Measurements from ENCODE around the gene MGAT1.
"Not testable (repeated sequence)": the region's sequence is repeated elsewhere in the genome, so short reads cannot be mapped to it uniquely, and the experiment has no call there.

MGAT1 gene

GRCh38 chr5:180744253-180744652 is 58.4 kb downstream of the MGAT1 start:
- H3K4me3 ChIP-seq (ENCODE audit: low read depth, low read length), result no peak overlapping the region
- in situ Hi-C loops (cut with HindIII; ENCODE audit: low pct_ligation_motif_present, low sequenced_read_pairs), result no loop called here
- TF ChIP-seq CTCF (IDR thresholded peaks at IDR 0.05; ENCODE audit: low read depth, low read length, missing control alignments), result no peak
- H3K27me3 ChIP-seq (replicated peaks), result no peaks in the 10 kb centered on the region
- DNase-seq, result no peak
- H3K36me3 ChIP-seq (replicated peaks), result no peaks in the 10 kb centered on the region
- H3K27ac ChIP-seq, result no peak overlapping the region

DNA sequence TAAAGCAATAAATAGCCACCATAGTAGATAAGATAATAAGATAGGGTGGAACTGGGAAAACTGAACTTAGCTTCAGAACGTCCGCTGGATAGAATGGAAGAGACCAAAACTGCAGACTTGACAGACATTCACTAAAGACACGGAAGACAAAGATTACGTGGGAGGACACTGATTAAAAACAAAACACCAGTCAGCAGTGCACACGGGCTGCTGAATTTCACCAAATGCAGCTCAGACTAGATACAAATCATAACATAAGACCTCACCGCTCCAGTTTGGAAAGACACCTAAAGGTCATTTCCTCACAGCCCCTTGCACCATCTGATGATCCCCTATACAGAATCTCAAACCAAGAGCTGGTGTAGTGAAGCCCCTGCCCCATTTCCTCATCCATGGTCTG is 59.9 kb downstream of the MGAT1 start:
- DNase-seq, result no peak
- no peaks in the 10 kb centered on the region for H3K27me3 ChIP-seq (replicated peaks)
- H3K4me3 ChIP-seq (ENCODE audit: low read depth, low read length), result no peak overlapping the region
- in situ Hi-C loops (cut with HindIII; ENCODE audit: low pct_ligation_motif_present, low sequenced_read_pairs), result no loop called here
- TF ChIP-seq CTCF (IDR thresholded peaks at IDR 0.05; ENCODE audit: low read depth, low read length, missing control alignments), result no peak
- no peaks in the 10 kb centered on the region for H3K36me3 ChIP-seq (replicated peaks)
- no peak overlapping the region for H3K27ac ChIP-seq

DNA sequence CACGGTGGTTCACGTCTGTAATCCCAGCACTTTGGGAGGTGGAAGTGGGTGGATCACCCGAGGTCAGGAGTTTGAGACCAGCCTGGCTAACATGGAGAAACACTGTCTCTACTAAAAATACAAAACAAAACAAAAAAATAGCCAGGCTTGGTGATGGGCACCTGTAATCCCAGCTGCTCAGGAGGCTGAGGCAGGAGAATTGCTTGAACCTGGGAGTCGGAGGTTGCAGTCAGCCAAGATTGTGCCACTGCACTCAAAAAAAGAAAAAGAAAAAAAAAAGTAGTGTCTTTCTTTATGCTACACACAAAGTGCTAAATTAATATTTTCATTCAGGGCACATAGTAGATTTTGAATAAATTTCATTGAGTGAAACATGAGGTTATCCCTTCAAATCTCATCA is 61.7 kb downstream of the MGAT1 start:
- DNase-seq; H3K36me3 ChIP-seq (replicated peaks); in situ Hi-C loops (cut with HindIII; ENCODE audit: low pct_ligation_motif_present, low sequenced_read_pairs); H3K27me3 ChIP-seq (replicated peaks); H3K27ac ChIP-seq; H3K4me3 ChIP-seq (ENCODE audit: low read depth, low read length): not testable (repeated sequence)

DNA sequence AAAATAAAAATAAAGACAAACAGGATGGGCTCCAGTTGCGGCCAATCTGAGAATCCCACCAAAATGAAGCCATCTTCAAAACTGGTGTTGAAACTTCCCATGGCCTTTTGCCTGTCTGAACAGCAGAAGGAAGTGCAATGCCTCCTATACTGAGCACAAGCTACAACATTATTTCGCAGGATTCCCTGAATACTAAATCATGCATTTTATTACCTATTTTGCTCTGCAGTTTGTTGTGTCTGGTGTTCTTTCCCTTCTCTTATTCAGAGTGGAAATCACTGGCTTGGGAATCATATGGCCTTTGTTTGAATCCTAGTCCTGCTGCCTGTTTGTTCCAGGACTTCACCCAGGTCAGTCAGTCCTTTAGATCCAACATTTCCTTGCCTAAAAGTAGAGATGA is 62.6 kb downstream of the MGAT1 start, which contains the start of gene OR2Y1:
Gene OR2Y1, minus strand, starts transcription at position 101 of the 400 bp plus-strand sequence. Its CDS starts 0 bp downstream, at position 101.
- no peak for TF ChIP-seq CTCF (IDR thresholded peaks at IDR 0.05; ENCODE audit: low read depth, low read length, missing control alignments)
- H3K4me3 ChIP-seq (ENCODE audit: low read depth, low read length), result no peak within 1 kb of the TSS
- DNase-seq, result no peak
- H3K27me3 ChIP-seq (replicated peaks), result no peaks in the 10 kb centered on the region
- no peaks in the 10 kb centered on the region for H3K36me3 ChIP-seq (replicated peaks)
- in situ Hi-C loops (cut with HindIII; ENCODE audit: low pct_ligation_motif_present, low sequenced_read_pairs), result no loop called here
- H3K27ac ChIP-seq, result no peak within 1 kb of the TSS

GRCh38 chr5:180739271-180739670 is 63.3 kb downstream of the MGAT1 start:
- in situ Hi-C loops (cut with HindIII; ENCODE audit: low pct_ligation_motif_present, low sequenced_read_pairs), result no loop called here
- no peak for TF ChIP-seq CTCF (IDR thresholded peaks at IDR 0.05; ENCODE audit: low read depth, low read length, missing control alignments)
- Histone ChIP-seq H3K27me3 (replicated peaks) (no peaks in the 10 kb centered on the region), H3K27ac (no peak overlapping the region), H3K36me3 (replicated peaks) (no peaks in the 10 kb centered on the region), H3K4me3 (ENCODE audit: low read depth, low read length) (no peak overlapping the region)
- peak; percentile 34 for DNase-seq

DNA sequence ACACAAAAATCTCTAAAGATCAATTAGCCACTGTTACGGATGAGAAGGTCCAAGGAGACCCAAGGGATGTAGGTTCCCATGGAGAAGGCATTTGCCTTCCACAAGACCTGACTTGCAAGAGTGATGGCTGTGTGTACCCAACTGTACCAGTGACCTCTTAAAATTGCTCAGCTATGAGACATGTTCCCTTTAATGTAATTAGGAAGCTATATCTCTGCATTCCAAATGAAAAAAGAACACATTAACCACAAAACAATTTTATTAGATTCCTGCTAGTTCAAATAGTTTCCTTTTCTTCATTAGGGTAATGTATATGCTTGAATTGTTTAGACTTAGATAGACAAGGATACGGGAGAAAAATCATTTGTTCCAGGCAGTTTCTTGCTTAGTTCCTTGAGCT is 66.1 kb downstream of the MGAT1 start:
- no peak overlapping the region for H3K4me3 ChIP-seq (ENCODE audit: low read depth, low read length)
- in situ Hi-C loops (cut with HindIII; ENCODE audit: low pct_ligation_motif_present, low sequenced_read_pairs), result no loop called here
- H3K27me3 ChIP-seq (replicated peaks), result no peaks in the 10 kb centered on the region
- no peaks in the 10 kb centered on the region for H3K36me3 ChIP-seq (replicated peaks)
- TF ChIP-seq CTCF (IDR thresholded peaks at IDR 0.05; ENCODE audit: low read depth, low read length, missing control alignments), result no peak
- DNase-seq, result no peak
- H3K27ac ChIP-seq, result no peak overlapping the region
